Uterus (tissue), 4 donors: ENCODE measurements around the gene DIAPH2. TPM values are rescaled to one million over a fixed set of nuclear protein-coding genes. Genes with fewer than 3 reads are reported as not detected.

Experiments
- DNase-seq, 2 donors: peaks; one replicate each; pipeline ENCODE4 v3.0.0-alpha.2; 2019 to 2020
- H3K27ac ChIP-seq, 2 donors: fragments of 200-600 bp; sonication (generic); 1 replicate in 1 of 2; 2 replicates in 1 of 2; pipeline ENCODE4 v1.5.1; 2016 to 2018
- H3K27me3 ChIP-seq, 2 donors: fragments of 200-600 bp; sonication (generic); one replicate each; pipeline ENCODE4 v1.5.1; 2018 to 2019; ENCODE audit warnings: control low read depth in 1 of 2
- H3K36me3 ChIP-seq, 2 donors: fragments of 200-600 bp; sonication (generic); one replicate each; pipeline ENCODE4 v1.5.1; 2019; ENCODE audit warnings: control low read depth in 1 of 2
- H3K4me1 ChIP-seq, 2 donors: fragments of 200-600 bp; sonication (generic); one replicate each; pipeline ENCODE4 v1.5.1; 2018 to 2019; ENCODE audit warnings: control low read depth in 1 of 2
- H3K4me3 ChIP-seq, 2 donors: fragments of 200-600 bp; sonication (generic); 1 replicate in 1 of 2; 2 replicates in 1 of 2; pipeline ENCODE4 v1.5.1; 2018 to 2019; ENCODE audit warnings: mild to moderate bottlenecking in 1 of 2
- H3K9me3 ChIP-seq, 2 donors: fragments of 200-600 bp; sonication (generic); one replicate each; pipeline ENCODE4 v1.5.1; 2019; ENCODE audit warnings: control low read depth in 1 of 2
- CTCF ChIP-seq, 4 experiments: fragments of 200-600 bp in 2 of 4; fragments of 450-650 bp in 2 of 4; sonication (generic) in 2 of 4; IDR thresholded peaks; one replicate each; pipeline ENCODE4 v1.5.1; 2016 to 2019; ENCODE audit warnings: antibody characterized with exemption in 4 of 4, mild to moderate bottlenecking in 2 of 4, moderate library complexity in 1 of 4
- POLR2A ChIP-seq, 2 donors: fragments of 450-650 bp; IDR thresholded peaks; one replicate each; pipeline ENCODE4 v1.6.1; 2016; ENCODE audit warnings: antibody characterized with exemption in 2 of 2, mild to moderate bottlenecking in 1 of 2, moderate library complexity in 1 of 2
- intact Hi-C: fragments of 100-400 bp; cut with DNase I; formaldehyde crosslinking; loops from one replicate; pipeline ENCODE4 v1.15.1; 2023; ENCODE audit warnings: low total_unique reads
- total RNA-seq, 4 donors: library from RNA; depleted of rRNA in 3 of 4; stranded (reverse); fragments of >200 nt in 3 of 4; gene quantifications; one replicate each; pipeline versions ENCODE4 v1.1.0 to v1.2.4, GENCODE V29; 2014 to 2023
- donor health status: DM: yes; HTN: yes; CAD: no.

Gene DIAPH2
- total RNA-seq, 4 donors from 2014 or later: 16.7 to 41.5 (median 30.3) TPM

DNA sequence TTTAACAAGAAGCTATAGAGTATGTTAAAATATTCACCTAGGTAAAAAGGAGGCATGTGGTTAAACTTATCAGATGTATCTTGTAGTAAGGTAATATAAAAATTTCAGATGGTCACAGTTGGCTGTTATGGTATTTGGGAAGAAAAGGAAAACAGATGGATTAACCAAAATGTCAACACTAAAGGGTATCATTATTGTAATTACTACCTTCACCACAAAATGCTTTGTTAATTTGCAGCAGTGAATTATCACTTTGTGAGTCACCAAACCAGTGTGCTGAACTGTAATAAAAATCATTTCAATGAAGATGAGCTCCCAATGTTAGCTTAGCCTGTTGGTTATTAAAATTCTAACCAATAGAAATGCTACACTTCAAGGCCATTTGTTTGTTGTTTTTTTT is 432.9 kb downstream of the DIAPH2 start:
- no peaks in the 10 kb centered on the region for H3K9me3 ChIP-seq
- intact Hi-C loops: no loop called here
- no peaks in the 10 kb centered on the region for H3K4me1 ChIP-seq
- no peaks in the 10 kb centered on the region for H3K36me3 ChIP-seq
- no peak overlapping the region for H3K4me3 ChIP-seq
- DNase-seq: no peak
- H3K27me3 ChIP-seq: no peaks in the 10 kb centered on the region
- H3K27ac ChIP-seq: no peak overlapping the region
- no peak for TF ChIP-seq POLR2A (IDR thresholded peaks at IDR 0.05)
- no peak for TF ChIP-seq CTCF (IDR thresholded peaks at IDR 0.05)

DNA sequence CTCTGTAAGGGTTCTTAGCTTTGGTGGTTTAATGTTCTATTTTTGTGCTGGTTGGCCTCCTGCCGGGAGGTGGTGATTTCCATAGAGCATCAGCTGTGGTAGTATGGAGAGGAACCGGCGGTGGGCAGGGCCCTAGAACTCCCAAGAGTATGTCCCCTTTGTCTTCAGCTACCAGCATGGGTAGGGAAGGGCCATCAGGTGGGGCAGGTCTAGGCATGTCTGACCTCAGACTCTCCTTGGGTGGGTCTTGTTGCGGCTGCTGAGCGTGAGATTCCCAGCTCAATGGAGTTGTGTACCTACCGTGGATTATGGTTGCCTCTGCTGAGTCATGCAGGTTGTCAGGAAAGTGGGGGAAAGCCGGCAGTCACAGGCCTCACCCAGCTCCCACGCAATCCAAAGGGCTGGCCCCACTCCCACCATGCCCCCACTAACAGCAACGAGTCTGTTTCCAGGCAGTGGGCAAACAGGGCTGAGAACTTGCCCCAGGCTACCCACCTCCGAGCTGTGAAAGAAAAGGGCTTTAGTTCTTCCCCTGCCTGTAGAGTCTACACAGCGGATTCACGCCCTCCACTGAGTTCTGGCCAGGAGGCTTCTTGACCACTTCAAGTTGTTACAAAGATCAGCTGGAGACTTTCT is 434.9 kb downstream of the DIAPH2 start:
- Histone ChIP-seq H3K4me3 (no peak overlapping the region), H3K27ac (no peak overlapping the region), H3K36me3 (no peaks in the 10 kb centered on the region), H3K4me1 (no peaks in the 10 kb centered on the region), H3K9me3 (no peaks in the 10 kb centered on the region), H3K27me3 (no peaks in the 10 kb centered on the region)
- no peak for TF ChIP-seq POLR2A (IDR thresholded peaks at IDR 0.05)
- intact Hi-C loops: no loop called here
- no peak for DNase-seq

GRCh38 chrX:97123001-97123400 is 438.4 kb downstream of the DIAPH2 start:
- intact Hi-C loops: no loop called here
- Histone ChIP-seq H3K27ac (no peak overlapping the region), H3K9me3 (no peaks in the 10 kb centered on the region), H3K36me3 (no peaks in the 10 kb centered on the region), H3K27me3 (no peaks in the 10 kb centered on the region), H3K4me3 (no peak overlapping the region), H3K4me1 (no peaks in the 10 kb centered on the region)
- TF ChIP-seq POLR2A (IDR thresholded peaks at IDR 0.05) (no peak), CTCF (IDR thresholded peaks at IDR 0.05) (no peak)
- no peak for DNase-seq

- Histone ChIP-seq H3K27me3 (no peaks in the 10 kb centered on the region), H3K4me3 (no peak overlapping the region), H3K4me1 (no peaks in the 10 kb centered on the region), H3K36me3 (no peaks in the 10 kb centered on the region), H3K9me3 (no peaks in the 10 kb centered on the region), H3K27ac (no peak overlapping the region)
- DNase-seq: no peak
- intact Hi-C loops: no loop called here
- TF ChIP-seq POLR2A (IDR thresholded peaks at IDR 0.05): no peak
- no peak for TF ChIP-seq CTCF (IDR thresholded peaks at IDR 0.05)
These were observed 441.4 kb downstream of the DIAPH2 start for GRCh38 chrX:97126020-97126419.

DNA sequence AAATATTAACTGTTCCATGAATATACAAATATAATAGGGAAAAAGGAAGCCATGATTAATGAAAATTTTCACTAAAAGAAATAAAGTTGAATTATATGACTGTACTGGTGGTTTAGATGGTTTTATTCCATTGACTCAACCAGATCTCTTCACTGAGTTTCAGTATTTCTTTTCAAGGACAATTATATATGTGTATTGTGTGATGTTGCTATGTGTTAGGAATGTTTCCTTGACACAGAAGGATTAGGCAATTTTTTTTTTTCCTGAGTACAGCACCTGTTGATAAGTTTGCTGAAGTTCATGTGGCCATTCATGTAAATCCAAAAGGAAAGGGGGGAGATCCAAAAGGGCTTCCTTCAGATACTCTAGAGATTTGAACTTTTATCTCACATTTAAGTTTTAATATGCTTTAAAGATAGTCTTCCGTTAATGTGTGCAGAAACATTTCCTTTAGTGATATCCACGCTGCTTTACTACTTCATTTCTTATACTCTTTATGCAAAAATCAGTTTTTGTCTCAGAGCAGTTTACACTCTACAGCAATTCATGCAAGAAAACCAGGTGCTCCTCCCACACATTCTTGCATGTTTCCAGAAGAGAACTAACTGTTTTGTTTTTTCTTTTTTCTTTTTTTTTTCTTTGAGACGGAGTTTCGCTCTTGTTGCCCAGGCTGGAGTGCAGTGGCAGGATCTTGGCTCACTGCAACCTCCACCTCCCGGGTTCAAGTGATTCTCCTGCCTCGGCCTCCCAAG is 448.2 kb downstream of the DIAPH2 start:
- Histone ChIP-seq H3K4me3 (no peak overlapping the region), H3K4me1 (no peaks in the 10 kb centered on the region), H3K27me3 (no peaks in the 10 kb centered on the region), H3K9me3 (no peaks in the 10 kb centered on the region), H3K27ac (no peak overlapping the region), H3K36me3 (no peaks in the 10 kb centered on the region)
- TF ChIP-seq CTCF (IDR thresholded peaks at IDR 0.05) (no peak), POLR2A (IDR thresholded peaks at IDR 0.05) (no peak)
- DNase-seq: no peak
- intact Hi-C loops: no loop called here
